Activated T-cell treated with anti-CD3 and anti-CD28 coated beads, Interleukin-2, amount 50 U/mL, for 72 hours (primary cell): ENCODE results near the gene MYO3B. TPM values are rescaled to one million over a fixed set of nuclear protein-coding genes. Genes with fewer than 3 reads are reported as not detected.
"Not testable (repeated sequence)": the region's sequence is repeated elsewhere in the genome, so short reads cannot be mapped to it uniquely, and the experiment has no call there.

Experiments
- ATAC-seq, 2 donors: fragments of 150-1000 bp; cut with Tn5 transposase; replicated peaks in 1 of 2; 2 replicates each; pipeline ENCODE4 v1.10.0; 2021; ENCODE audit warnings: moderate library complexity in 2 of 2, mild to moderate bottlenecking in 1 of 2
- DNase-seq, 2 donors: peaks; one replicate each; pipeline ENCODE4 v3.0.0; 2021 to 2022; ENCODE audit warnings: mixed read lengths in 1 of 2
- H3K27ac Mint-ChIP-seq: one replicate; pipeline ENCODE4 v1.8.0; 2022; ENCODE audit warnings: mild to moderate bottlenecking, moderate library complexity, mixed read lengths
- H3K27me3 Mint-ChIP-seq: one replicate; pipeline ENCODE4 v1.8.0; 2022; ENCODE audit warnings: low read depth, mixed read lengths
- H3K36me3 Mint-ChIP-seq, 2 donors: one replicate each; pipeline ENCODE4 v1.8.0; 2022; ENCODE audit warnings: mixed read lengths in 2 of 2, mild to moderate bottlenecking in 1 of 2; ENCODE audit not compliant: insufficient read depth in 2 of 2
- H3K4me1 Mint-ChIP-seq: one replicate; pipeline ENCODE4 v1.8.0; 2022; ENCODE audit warnings: low read depth, mixed read lengths
- H3K4me3 Mint-ChIP-seq, 2 donors: one replicate each; pipeline ENCODE4 v1.8.0; 2022; ENCODE audit warnings: mild to moderate bottlenecking in 2 of 2, mixed read lengths in 2 of 2, moderate library complexity in 2 of 2
- H3K9me3 Mint-ChIP-seq, 2 donors: one replicate each; pipeline ENCODE4 v1.8.0; 2022; ENCODE audit warnings: mixed read lengths in 2 of 2
- total RNA-seq, 2 donors: library from RNA; stranded (reverse); gene quantifications; one replicate each; pipeline ENCODE4 v1.2.3, GENCODE V29; 2022

The MYO3B gene
- total RNA-seq, 2 donors from 2014 or later, result 3.8 to 4.1 TPM

- ATAC-seq (no peak), DNase-seq (no peak)
- Mint-ChIP-seq H3K36me3 (peaks cover 0 to 1% of the 10 kb centered on the region in 2 donors), H3K27me3 (no peaks in the 10 kb centered on the region), H3K27ac (no peak overlapping the region), H3K9me3 (no peaks in the 10 kb centered on the region), H3K4me3 (no peak overlapping the region), H3K4me1 (no peaks in the 10 kb centered on the region)
These were observed 277.9 kb downstream of the MYO3B start for GRCh38 chr2:170455617-170456426.

GRCh38 chr2:170456914-170457313 is 279.0 kb downstream of the MYO3B start:
- no peaks in the 10 kb centered on the region for H3K36me3 Mint-ChIP-seq
- no peaks in the 10 kb centered on the region for H3K27me3 Mint-ChIP-seq
- H3K9me3 Mint-ChIP-seq, result no peaks in the 10 kb centered on the region
- no peak overlapping the region for H3K27ac Mint-ChIP-seq
- no peak for ATAC-seq
- no peaks in the 10 kb centered on the region for H3K4me1 Mint-ChIP-seq
- H3K4me3 Mint-ChIP-seq, result no peak overlapping the region
- DNase-seq, result no peak

GRCh38 chr2:170457742-170458141 is 279.8 kb downstream of the MYO3B start:
- H3K27ac Mint-ChIP-seq, result no peak overlapping the region
- no peaks in the 10 kb centered on the region for H3K36me3 Mint-ChIP-seq
- no peaks in the 10 kb centered on the region for H3K4me1 Mint-ChIP-seq
- H3K4me3 Mint-ChIP-seq, result no peak overlapping the region
- DNase-seq, result no peak
- ATAC-seq, result no peak
- no peaks in the 10 kb centered on the region for H3K9me3 Mint-ChIP-seq
- no peaks in the 10 kb centered on the region for H3K27me3 Mint-ChIP-seq

- DNase-seq (no peak), ATAC-seq (no peak)
- H3K4me3 Mint-ChIP-seq, result no peak overlapping the region
- H3K27ac Mint-ChIP-seq, result no peak overlapping the region
- no peaks in the 10 kb centered on the region for H3K4me1 Mint-ChIP-seq
- no peaks in the 10 kb centered on the region for H3K36me3 Mint-ChIP-seq
- H3K9me3 Mint-ChIP-seq, result no peaks in the 10 kb centered on the region
- H3K27me3 Mint-ChIP-seq, result no peaks in the 10 kb centered on the region
These were observed 283.9 kb downstream of the MYO3B start for GRCh38 chr2:170461889-170462288.

GRCh38 chr2:170462433-170463205 is 284.7 kb downstream of the MYO3B start:
- no peaks in the 10 kb centered on the region for H3K36me3 Mint-ChIP-seq
- no peak overlapping the region for H3K4me3 Mint-ChIP-seq
- H3K9me3 Mint-ChIP-seq, result no peaks in the 10 kb centered on the region
- no peak overlapping the region for H3K27ac Mint-ChIP-seq
- ATAC-seq (no peak), DNase-seq (no peak)
- no peaks in the 10 kb centered on the region for H3K4me1 Mint-ChIP-seq
- H3K27me3 Mint-ChIP-seq, result no peaks in the 10 kb centered on the region

- Mint-ChIP-seq H3K27me3 (no peaks in the 10 kb centered on the region), H3K36me3 (no peaks in the 10 kb centered on the region), H3K27ac (no peak overlapping the region), H3K9me3 (no peaks in the 10 kb centered on the region), H3K4me3 (no peak overlapping the region), H3K4me1 (no peaks in the 10 kb centered on the region)
- ATAC-seq (no peak), DNase-seq (no peak)
These were observed 285.2 kb downstream of the MYO3B start for GRCh38 chr2:170463206-170463537.

- Mint-ChIP-seq H3K9me3 (no peaks in the 10 kb centered on the region), H3K27ac (no peak overlapping the region), H3K36me3 (no peaks in the 10 kb centered on the region), H3K4me1 (no peaks in the 10 kb centered on the region), H3K4me3 (no peak overlapping the region), H3K27me3 (no peaks in the 10 kb centered on the region)
- DNase-seq, result no peak
- ATAC-seq, result no peak
These were observed 286.3 kb downstream of the MYO3B start for GRCh38 chr2:170464268-170464667.

GRCh38 chr2:170465241-170465640 is 287.3 kb downstream of the MYO3B start:
- no peak overlapping the region for H3K4me3 Mint-ChIP-seq
- no peaks in the 10 kb centered on the region for H3K4me1 Mint-ChIP-seq
- H3K27ac Mint-ChIP-seq, result no peak overlapping the region
- no peaks in the 10 kb centered on the region for H3K9me3 Mint-ChIP-seq
- no peak for ATAC-seq
- no peaks in the 10 kb centered on the region for H3K27me3 Mint-ChIP-seq
- no peak for DNase-seq
- no peaks in the 10 kb centered on the region for H3K36me3 Mint-ChIP-seq

- Mint-ChIP-seq H3K27ac (no peak overlapping the region), H3K27me3 (no peaks in the 10 kb centered on the region), H3K36me3 (no peaks in the 10 kb centered on the region), H3K4me1 (no peaks in the 10 kb centered on the region), H3K9me3 (no peaks in the 10 kb centered on the region), H3K4me3 (no peak overlapping the region)
- DNase-seq, result no peak
- no peak for ATAC-seq
These were observed 288.7 kb downstream of the MYO3B start for GRCh38 chr2:170466632-170467031.

GRCh38 chr2:170467568-170468422 is 289.8 kb downstream of the MYO3B start:
- ATAC-seq (no peak), DNase-seq (no peak)
- no peaks in the 10 kb centered on the region for H3K27me3 Mint-ChIP-seq
- no peaks in the 10 kb centered on the region for H3K4me1 Mint-ChIP-seq
- peaks cover 0 to 1% of the 10 kb centered on the region in 2 donors for H3K36me3 Mint-ChIP-seq
- H3K27ac Mint-ChIP-seq, result no peak overlapping the region
- no peaks in the 10 kb centered on the region for H3K9me3 Mint-ChIP-seq
- no peak overlapping the region for H3K4me3 Mint-ChIP-seq

GRCh38 chr2:170468557-170468956 is 290.6 kb downstream of the MYO3B start:
- ATAC-seq (no peak), DNase-seq (no peak)
- H3K9me3 Mint-ChIP-seq, result no peaks in the 10 kb centered on the region
- H3K36me3 Mint-ChIP-seq, result peaks cover 0 to 1% of the 10 kb centered on the region in 2 donors
- no peak overlapping the region for H3K27ac Mint-ChIP-seq
- no peaks in the 10 kb centered on the region for H3K4me1 Mint-ChIP-seq
- no peaks in the 10 kb centered on the region for H3K27me3 Mint-ChIP-seq
- H3K4me3 Mint-ChIP-seq, result no peak overlapping the region

GRCh38 chr2:170472498-170472897 is 294.6 kb downstream of the MYO3B start:
- not testable (repeated sequence) for H3K4me3 Mint-ChIP-seq, H3K9me3 Mint-ChIP-seq, ATAC-seq, H3K4me1 Mint-ChIP-seq, H3K27ac Mint-ChIP-seq, DNase-seq, H3K36me3 Mint-ChIP-seq, H3K27me3 Mint-ChIP-seq

- H3K27me3 Mint-ChIP-seq, result peaks cover 5% of the 10 kb centered on the region
- ATAC-seq, result no peak
- no peak overlapping the region for H3K27ac Mint-ChIP-seq
- H3K36me3 Mint-ChIP-seq, result peaks cover 1 to 3% of the 10 kb centered on the region in 2 donors
- H3K4me1 Mint-ChIP-seq, result no peaks in the 10 kb centered on the region
- H3K9me3 Mint-ChIP-seq, result no peaks in the 10 kb centered on the region
- DNase-seq, result no peak
- no peak overlapping the region for H3K4me3 Mint-ChIP-seq
These were observed 297.9 kb downstream of the MYO3B start for GRCh38 chr2:170475878-170476277.
